ENCODE measurements around the gene RBM33.

Gene RBM33

GRCh38 chr7:155660059-155660757 is 15.7 kb downstream of the RBM33 start:
- Histone ChIP-seq H3K9me3 (ENCODE audit: control insufficient read depth, insufficient read depth, low read depth, low read length) (no peaks in the 10 kb centered on the region), H3K27ac (ENCODE audit: extremely low read depth, low read depth, low read length) (no peak overlapping the region), H3K4me1 (ENCODE audit: control insufficient read depth, insufficient read depth, low read length) (no peaks in the 10 kb centered on the region), H3K36me3 (ENCODE audit: control insufficient read depth in 2 of 2, insufficient read depth in 1 of 2, low read length in 2 of 2) (peaks cover 0 to 3% of the 10 kb centered on the region in 2 experiments; a peak in 1 of 3 replicates), H3K4me3 (ENCODE audit: low read depth, low read length) (no peak overlapping the region)
- ChIA-PET CTCF (interaction anchor here (0.6 kb wide), 1 partner anchor 491 kb away, joined by 3 read pairs; no protein-coding TSS in a partner anchor), POLR2A (no interaction called here)
- TF ChIP-seq ZNF362 (tag by site-specific recombination; IDR thresholded peaks at IDR 0.05) (0 out of 2 replicates have a peak, but pooled peaks have one; percentile 17), ZNF121 (tag by site-specific recombination; IDR thresholded peaks at IDR 0.05) (0 out of 2 replicates have a peak, but pooled peaks have one; percentile 32), ZNF26 (tag by site-specific recombination; IDR thresholded peaks at IDR 0.05) (no peak), ZBTB17 (tag by site-specific recombination; IDR thresholded peaks at IDR 0.05) (peak; percentile 68), ZNF837 (tag by site-specific recombination; IDR thresholded peaks at IDR 0.05) (no peak)

- H3K27ac ChIP-seq (ENCODE audit: extremely low read depth, low read depth, low read length) = no peak overlapping the region
- no peak for TF ChIP-seq ZNF426 (tag by site-specific recombination; IDR thresholded peaks at IDR 0.05)
- no peak for TF ChIP-seq ZSCAN16 (tag by site-specific recombination; IDR thresholded peaks at IDR 0.05)
- TF ChIP-seq ZNF175 (tag by site-specific recombination; IDR thresholded peaks at IDR 0.05) = no peak
- no peak for TF ChIP-seq ZNF544 (tag by site-specific recombination; IDR thresholded peaks at IDR 0.05)
- TF ChIP-seq ZNF239 (tag by site-specific recombination; IDR thresholded peaks at IDR 0.05) = no peak
- peak; percentile 84; the same call in 1 of the 2 replicates for TF ChIP-seq ZNF280D (tag by site-specific recombination; IDR thresholded peaks at IDR 0.05)
- TF ChIP-seq ZNF629 (tag by site-specific recombination; IDR thresholded peaks at IDR 0.05) = peak; percentile 29; the same call in 1 of the 2 replicates
- TF ChIP-seq ZNF837 (tag by site-specific recombination; IDR thresholded peaks at IDR 0.05) = no peak
- TF ChIP-seq ZSCAN30 (tag by site-specific recombination; IDR thresholded peaks at IDR 0.05) = no peak
- TF ChIP-seq KLF8 (tag by site-specific recombination; IDR thresholded peaks at IDR 0.05) = 0 out of 2 replicates have a peak, but pooled peaks have one; percentile 37
- TF ChIP-seq MZF1 (tag by site-specific recombination; IDR thresholded peaks at IDR 0.05; ENCODE audit: borderline replicate concordance) = no peak
- 0 out of 2 replicates have a peak, but pooled peaks have one; percentile 35 for TF ChIP-seq ZNF692 (tag by site-specific recombination; IDR thresholded peaks at IDR 0.05)
- TF ChIP-seq ZNF341 (tag by site-specific recombination; IDR thresholded peaks at IDR 0.05; ENCODE audit: low read depth) = no peak
- peak; percentile 93 for TF ChIP-seq TRIM28 (IDR thresholded peaks at IDR 0.05; ENCODE audit: borderline replicate concordance, low read length)
- TF ChIP-seq ZNF133 (tag by site-specific recombination; IDR thresholded peaks at IDR 0.05) = peak; percentile 82
- peak; percentile 53; the same call in 1 of the 2 replicates for TF ChIP-seq ZNF184 (tag by site-specific recombination; IDR thresholded peaks at IDR 0.05)
- TF ChIP-seq ZFP69B (tag by site-specific recombination; IDR thresholded peaks at IDR 0.05) = 0 out of 2 replicates have a peak, but pooled peaks have one; percentile 49
- peak; percentile 92 for TF ChIP-seq SETDB1 (IDR thresholded peaks at IDR 0.05; ENCODE audit: insufficient read length, low read length)
- POLR2A ChIA-PET = no interaction called here
- H3K9me3 ChIP-seq (ENCODE audit: control insufficient read depth, insufficient read depth, low read depth, low read length) = no peaks in the 10 kb centered on the region
- CTCF ChIA-PET = no interaction called here
- peaks cover 0 to 5% of the 10 kb centered on the region in 2 experiments; a peak in 1 of 3 replicates for H3K36me3 ChIP-seq (ENCODE audit: control insufficient read depth in 2 of 2, insufficient read depth in 1 of 2, low read length in 2 of 2)
- H3K4me3 ChIP-seq (ENCODE audit: low read depth, low read length) = no peak overlapping the region
- H3K4me1 ChIP-seq (ENCODE audit: control insufficient read depth, insufficient read depth, low read length) = 0 out of 2 replicates have a peak, but pooled peaks cover under 1% of the 10 kb centered on the region
Observed at GRCh38 chr7:155660758-155661093, 16.3 kb downstream of the RBM33 start.
